T-helper 1 cell treated with Interleukin-12 subunit alpha and Interleukin-12 subunit beta and Interleukin-4 antibody, amounts not matched to agents 30 ng/mL and 1 ng/mL, for 36 hours (primary cell): ENCODE results near the gene RCN2. TPM values are rescaled to one million over a fixed set of nuclear protein-coding genes. Genes with fewer than 3 reads are reported as not detected.
"Not testable (repeated sequence)": the region's sequence is repeated elsewhere in the genome, so short reads cannot be mapped to it uniquely, and the experiment has no call there.

Source experiments
- intact Hi-C: fragments of 100-400 bp; cut with micrococcal nuclease; formaldehyde crosslinking; loops from one replicate; pipeline ENCODE4 v1.15.1; 2024
- total RNA-seq: library from RNA; stranded (reverse); gene quantifications from 2 replicates; pipeline ENCODE4 v1.2.3, GENCODE V29; 2022

Gene RCN2
- 30.8 and 31.9 TPM in 2 replicates for total RNA-seq

- intact Hi-C loops, result loop anchor here (1.0 to 10.0 kb wide), 10 partner anchors 26 to 1235 kb away; partner anchors contain the start of genes ETFA, HMG20A, PEAK1 and SCAPER
Observed at GRCh38 chr15:76931397-76932134, at the start of gene RCN2. Gene RCN2, plus strand, starts transcription at chr15:76931749. Its CDS starts 93 bp downstream, at chr15:76931842.

- intact Hi-C loops, result no loop called here
Observed at GRCh38 chr15:76885212-76885611, 46.3 kb upstream of the RCN2 start.

- intact Hi-C loops, result not testable (repeated sequence)
Observed at GRCh38 chr15:76887280-76888141, 44.0 kb upstream of the RCN2 start.

GRCh38 chr15:76892836-76893235 lies 38.7 kb upstream of the RCN2 start:
- intact Hi-C loops, result not testable (repeated sequence)

GRCh38 chr15:76894174-76894573 lies 37.4 kb upstream of the RCN2 start:
- intact Hi-C loops, result no loop called here

GRCh38 chr15:76898102-76898501 lies 33.4 kb upstream of the RCN2 start:
- intact Hi-C loops, result no loop called here

GRCh38 chr15:76899176-76899930 lies 32.2 kb upstream of the RCN2 start:
- intact Hi-C loops, result not testable (repeated sequence)

GRCh38 chr15:76899931-76900310 lies 31.6 kb upstream of the RCN2 start:
- intact Hi-C loops, result loop anchor here (10.0 kb wide), 2 partner anchors 525 to 595 kb away; partner anchors contain the start of genes HMG20A and PEAK1

GRCh38 chr15:76901965-76902364 lies 29.6 kb upstream of the RCN2 start:
- intact Hi-C loops, result loop anchor here (10.0 kb wide), 2 partner anchors 523 to 593 kb away; partner anchors contain the start of genes HMG20A and PEAK1

GRCh38 chr15:76903251-76903681 lies 28.3 kb upstream of the RCN2 start:
- intact Hi-C loops, result loop anchor here (10.0 kb wide), 2 partner anchors 522 to 592 kb away; partner anchors contain the start of genes HMG20A and PEAK1

- intact Hi-C loops, result loop anchor here (1.0 to 10.0 kb wide), 6 partner anchors 27 to 590 kb away; partner anchors contain the start of genes HMG20A, ISL2, PEAK1 and RCN2
Observed at GRCh38 chr15:76904461-76905012, 27.0 kb upstream of the RCN2 start.

GRCh38 chr15:76905013-76905839 lies 26.3 kb upstream of the RCN2 start, which contains the start of gene SCAPER:
Gene SCAPER, minus strand, starts transcription at chr15:76905340. Its CDS starts 21,523 bp downstream, at chr15:76883817.
- intact Hi-C loops, result loop anchor here (1.0 to 10.0 kb wide), 6 partner anchors 26 to 590 kb away; partner anchors contain the start of genes HMG20A, ISL2, PEAK1 and RCN2

- intact Hi-C loops, result loop anchor here (1.0 to 10.0 kb wide), 6 partner anchors 25 to 589 kb away; partner anchors contain the start of genes HMG20A, ISL2, PEAK1 and RCN2
Observed at GRCh38 chr15:76905855-76906254, 25.7 kb upstream of the RCN2 start.

- intact Hi-C loops, result no loop called here
Observed at GRCh38 chr15:76912430-76912829, 19.1 kb upstream of the RCN2 start.

GRCh38 chr15:76913737-76914136 lies 17.8 kb upstream of the RCN2 start:
- intact Hi-C loops, result no loop called here

- intact Hi-C loops, result no loop called here
Observed at GRCh38 chr15:76916369-76916768, 15.2 kb upstream of the RCN2 start.

- intact Hi-C loops, result no loop called here
Observed at GRCh38 chr15:76928201-76928600, 3.3 kb upstream of the RCN2 start.

- intact Hi-C loops, result no loop called here
Observed at GRCh38 chr15:76929011-76929760, 2.4 kb upstream of the RCN2 start.
